ENCODE results near the gene APOL1.
A peak's percentile ranks its signal among the peaks of the same experiment; 100 is the strongest.
"Not testable (repeated sequence)": the region's sequence is repeated elsewhere in the genome, so short reads cannot be mapped to it uniquely, and the experiment has no call there.

Gene APOL1

GRCh38 chr22:36252754-36253522 lies at the start of gene APOL1:
APOL1 (plus strand) TSS chr22:36253133; CDS start chr22:36254956, 1,823 bp downstream.
- H3K4me3 ChIP-seq (ENCODE audit: low read depth in 1 of 2, low read length in 2 of 2), result peak within 1 kb of the TSS; percentile 25 to 67; a peak in 3 of 4 replicates
- peak; percentile 95 for ATAC-seq (ENCODE audit: insufficient read depth, low read depth)

GRCh38 chr22:36203441-36203840 lies 49.5 kb upstream of the APOL1 start:
- not testable (repeated sequence) for H4K20me1 ChIP-seq (ENCODE audit: insufficient read depth, low read length); H3K4me3 ChIP-seq (ENCODE audit: low read depth in 1 of 2, low read length in 2 of 2); ATAC-seq (ENCODE audit: insufficient read depth, low read depth); H3K9me3 ChIP-seq (ENCODE audit: insufficient read depth, low read length, severe bottlenecking); H3K9ac ChIP-seq (ENCODE audit: low read depth, low read length); H2AFZ ChIP-seq (ENCODE audit: low read depth, low read length); H3K36me3 ChIP-seq (ENCODE audit: insufficient read depth, low read length); H3K79me2 ChIP-seq (ENCODE audit: insufficient read depth, low read length); H3K27ac ChIP-seq (ENCODE audit: low read length); H3K27me3 ChIP-seq (ENCODE audit: insufficient read depth, low read length, poor library complexity); H3K4me2 ChIP-seq (ENCODE audit: insufficient read depth, low read length); DNase-seq
- peaks cover 37% of the 10 kb centered on the region for H3K4me1 ChIP-seq (ENCODE audit: insufficient read depth, low read length)

More at GRCh38 chr22:36252754-36253522, at the start of gene APOL1:
- Histone ChIP-seq H3K9me3 (ENCODE audit: insufficient read depth, low read length, severe bottlenecking) (peaks cover 2% of the 10 kb centered on the region), H3K9ac (ENCODE audit: low read depth, low read length) (peak within 1 kb of the TSS; percentile 64), H3K79me2 (ENCODE audit: insufficient read depth, low read length) (peaks cover 14% of the 10 kb centered on the region), H3K27me3 (ENCODE audit: insufficient read depth, low read length, poor library complexity) (no peaks in the 10 kb centered on the region), H2AFZ (ENCODE audit: low read depth, low read length) (peak within 1 kb of the TSS; percentile 75), H4K20me1 (ENCODE audit: insufficient read depth, low read length) (no peaks in the 10 kb centered on the region), H3K4me2 (ENCODE audit: insufficient read depth, low read length) (peak within 1 kb of the TSS; percentile 91), H3K36me3 (ENCODE audit: insufficient read depth, low read length) (peaks cover 7% of the 10 kb centered on the region; the same call in 1 of the 2 replicates), H3K27ac (ENCODE audit: low read length) (peak within 1 kb of the TSS; percentile 81), H3K4me1 (ENCODE audit: insufficient read depth, low read length) (peaks cover 30% of the 10 kb centered on the region)
- TF ChIP-seq CTCF (IDR thresholded peaks at IDR 0.05; ENCODE audit: borderline replicate concordance, extremely low read depth, low read length, poor library complexity, severe bottlenecking) (no peak), EZH2 (IDR thresholded peaks at IDR 0.05; ENCODE audit: borderline replicate concordance, low read depth, low read length, severe bottlenecking) (no peak)
- DNase-seq, result peak; percentile 78

- TF ChIP-seq CTCF (IDR thresholded peaks at IDR 0.05; ENCODE audit: borderline replicate concordance, extremely low read depth, low read length, poor library complexity, severe bottlenecking) (no peak), EZH2 (IDR thresholded peaks at IDR 0.05; ENCODE audit: borderline replicate concordance, low read depth, low read length, severe bottlenecking) (no peak)
- H3K79me2 ChIP-seq (ENCODE audit: insufficient read depth, low read length), result no peaks in the 10 kb centered on the region
- H3K9me3 ChIP-seq (ENCODE audit: insufficient read depth, low read length, severe bottlenecking), result no peaks in the 10 kb centered on the region
- no peaks in the 10 kb centered on the region for H3K27me3 ChIP-seq (ENCODE audit: insufficient read depth, low read length, poor library complexity)
- H3K4me3 ChIP-seq (ENCODE audit: low read depth in 1 of 2, low read length in 2 of 2), result no peak overlapping the region
- H3K9ac ChIP-seq (ENCODE audit: low read depth, low read length), result no peak overlapping the region
- no peaks in the 10 kb centered on the region for H3K36me3 ChIP-seq (ENCODE audit: insufficient read depth, low read length)
- H3K4me2 ChIP-seq (ENCODE audit: insufficient read depth, low read length), result no peak overlapping the region
- no peak for DNase-seq
- H3K27ac ChIP-seq (ENCODE audit: low read length), result no peak overlapping the region
- no peaks in the 10 kb centered on the region for H4K20me1 ChIP-seq (ENCODE audit: insufficient read depth, low read length)
- no peak overlapping the region for H2AFZ ChIP-seq (ENCODE audit: low read depth, low read length)
- peaks cover 30% of the 10 kb centered on the region for H3K4me1 ChIP-seq (ENCODE audit: insufficient read depth, low read length)
- no peak for ATAC-seq (ENCODE audit: insufficient read depth, low read depth)
Measured at GRCh38 chr22:36204001-36204631, 48.8 kb upstream of the APOL1 start.

- Histone ChIP-seq H3K9me3 (ENCODE audit: insufficient read depth, low read length, severe bottlenecking) (no peaks in the 10 kb centered on the region), H3K4me3 (ENCODE audit: low read depth in 1 of 2, low read length in 2 of 2) (no peak overlapping the region), H3K36me3 (ENCODE audit: insufficient read depth, low read length) (no peaks in the 10 kb centered on the region), H2AFZ (ENCODE audit: low read depth, low read length) (no peak overlapping the region), H3K4me2 (ENCODE audit: insufficient read depth, low read length) (no peak overlapping the region), H3K27ac (ENCODE audit: low read length) (no peak overlapping the region), H3K79me2 (ENCODE audit: insufficient read depth, low read length) (no peaks in the 10 kb centered on the region), H4K20me1 (ENCODE audit: insufficient read depth, low read length) (no peaks in the 10 kb centered on the region), H3K4me1 (ENCODE audit: insufficient read depth, low read length) (peaks cover 26% of the 10 kb centered on the region), H3K9ac (ENCODE audit: low read depth, low read length) (no peak overlapping the region), H3K27me3 (ENCODE audit: insufficient read depth, low read length, poor library complexity) (no peaks in the 10 kb centered on the region)
- TF ChIP-seq CTCF (IDR thresholded peaks at IDR 0.05; ENCODE audit: borderline replicate concordance, extremely low read depth, low read length, poor library complexity, severe bottlenecking) (peak; percentile 2), EZH2 (IDR thresholded peaks at IDR 0.05; ENCODE audit: borderline replicate concordance, low read depth, low read length, severe bottlenecking) (no peak)
- DNase-seq, result no peak
- no peak for ATAC-seq (ENCODE audit: insufficient read depth, low read depth)
Measured at GRCh38 chr22:36204632-36205015, 48.3 kb upstream of the APOL1 start.

GRCh38 chr22:36205573-36205972 lies 47.4 kb upstream of the APOL1 start:
- not testable (repeated sequence) for H3K36me3 ChIP-seq (ENCODE audit: insufficient read depth, low read length); H3K4me3 ChIP-seq (ENCODE audit: low read depth in 1 of 2, low read length in 2 of 2); H3K27ac ChIP-seq (ENCODE audit: low read length); ATAC-seq (ENCODE audit: insufficient read depth, low read depth); H3K4me2 ChIP-seq (ENCODE audit: insufficient read depth, low read length); H2AFZ ChIP-seq (ENCODE audit: low read depth, low read length); DNase-seq; H3K27me3 ChIP-seq (ENCODE audit: insufficient read depth, low read length, poor library complexity); H4K20me1 ChIP-seq (ENCODE audit: insufficient read depth, low read length); H3K79me2 ChIP-seq (ENCODE audit: insufficient read depth, low read length); H3K9me3 ChIP-seq (ENCODE audit: insufficient read depth, low read length, severe bottlenecking); H3K9ac ChIP-seq (ENCODE audit: low read depth, low read length)
- peaks cover 24% of the 10 kb centered on the region for H3K4me1 ChIP-seq (ENCODE audit: insufficient read depth, low read length)
